Kidney epithelial cell (primary cell): Measurements from ENCODE around the gene DHRSX. TPM values are rescaled to one million over a fixed set of nuclear protein-coding genes. Genes with fewer than 3 reads are reported as not detected.

Experiments used
- DNase-seq: peaks from one replicate; pipeline ENCODE4 v3.0.0-alpha.2; 2010; ENCODE audit warnings: low read depth
- H3K27me3 ChIP-seq: 2 replicates; pipeline ENCODE4 v1.6.0; 2011; ENCODE audit warnings: low read length; ENCODE audit not compliant: control insufficient read depth, insufficient read depth
- H3K36me3 ChIP-seq: 2 replicates; pipeline ENCODE4 v1.5.1; 2011; ENCODE audit warnings: low read length; ENCODE audit not compliant: control insufficient read depth, insufficient read depth
- H3K4me3 ChIP-seq: 2 replicates; pipeline ENCODE4 v1.5.1; 2011; ENCODE audit warnings: low read depth, mild to moderate bottlenecking, control low read depth, low read length
- total RNA-seq: library from RNA; depleted of rRNA; stranded (reverse); fragments of >200 nt; gene quantifications from 2 replicates; pipeline ENCODE4 v1.2.3, GENCODE V29; 2015
- TF ChIP-seq, protein P1 (sequence below): IDR thresholded peaks from 2 replicates; pipeline ENCODE4 v1.5.1; 2011; ENCODE audit warnings: mild to moderate bottlenecking, moderate library complexity, low read length, control low read depth, inconsistent platforms; ENCODE audit not compliant: insufficient read depth, poor library complexity, severe bottlenecking

The DHRSX gene
- total RNA-seq, 1 donor from 2014 or later = 31.2 TPM

DNA sequence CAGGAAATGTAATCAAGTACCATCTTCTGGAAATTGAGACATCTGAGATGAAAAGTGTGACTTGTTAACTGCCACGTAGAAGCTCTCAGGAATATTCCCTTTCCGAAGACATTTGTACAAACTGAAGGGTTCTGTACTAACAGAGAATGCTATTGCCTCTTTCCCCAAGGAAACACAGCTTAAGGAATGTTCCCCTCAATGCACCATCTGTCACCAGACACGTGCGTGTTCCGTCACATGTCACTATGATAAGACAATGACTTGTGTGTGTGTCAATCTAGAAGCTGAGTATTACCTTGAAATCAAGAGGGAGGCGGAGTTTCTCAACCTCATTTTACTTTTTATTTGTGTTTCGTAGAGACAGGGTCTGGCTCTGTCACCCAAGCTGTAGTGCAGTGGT lies 58.1 kb downstream of the DHRSX start:
- no peak for DNase-seq
- no peak overlapping the region for H3K4me3 ChIP-seq
- H3K36me3 ChIP-seq = no peaks in the 10 kb centered on the region
- TF ChIP-seq, protein P1, sequence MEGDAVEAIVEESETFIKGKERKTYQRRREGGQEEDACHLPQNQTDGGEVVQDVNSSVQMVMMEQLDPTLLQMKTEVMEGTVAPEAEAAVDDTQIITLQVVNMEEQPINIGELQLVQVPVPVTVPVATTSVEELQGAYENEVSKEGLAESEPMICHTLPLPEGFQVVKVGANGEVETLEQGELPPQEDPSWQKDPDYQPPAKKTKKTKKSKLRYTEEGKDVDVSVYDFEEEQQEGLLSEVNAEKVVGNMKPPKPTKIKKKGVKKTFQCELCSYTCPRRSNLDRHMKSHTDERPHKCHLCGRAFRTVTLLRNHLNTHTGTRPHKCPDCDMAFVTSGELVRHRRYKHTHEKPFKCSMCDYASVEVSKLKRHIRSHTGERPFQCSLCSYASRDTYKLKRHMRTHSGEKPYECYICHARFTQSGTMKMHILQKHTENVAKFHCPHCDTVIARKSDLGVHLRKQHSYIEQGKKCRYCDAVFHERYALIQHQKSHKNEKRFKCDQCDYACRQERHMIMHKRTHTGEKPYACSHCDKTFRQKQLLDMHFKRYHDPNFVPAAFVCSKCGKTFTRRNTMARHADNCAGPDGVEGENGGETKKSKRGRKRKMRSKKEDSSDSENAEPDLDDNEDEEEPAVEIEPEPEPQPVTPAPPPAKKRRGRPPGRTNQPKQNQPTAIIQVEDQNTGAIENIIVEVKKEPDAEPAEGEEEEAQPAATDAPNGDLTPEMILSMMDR = no peak
- H3K27me3 ChIP-seq = no peaks in the 10 kb centered on the region

- no peaks in the 10 kb centered on the region for H3K27me3 ChIP-seq
- TF ChIP-seq, protein P1 = no peak
- DNase-seq = no peak
- H3K4me3 ChIP-seq = no peak overlapping the region
- H3K36me3 ChIP-seq = no peaks in the 10 kb centered on the region
Observed at GRCh38 chrX:2441466-2441865, 59.3 kb downstream of the DHRSX start.

- H3K36me3 ChIP-seq = no peaks in the 10 kb centered on the region
- TF ChIP-seq, protein P1 = no peak
- DNase-seq = no peak
Observed at GRCh38 chrX:2439613-2440012, 61.2 kb downstream of the DHRSX start.

GRCh38 chrX:2435465-2435864 lies 65.3 kb downstream of the DHRSX start:
- H3K36me3 ChIP-seq = no peaks in the 10 kb centered on the region
- DNase-seq = no peak
- no peaks in the 10 kb centered on the region for H3K27me3 ChIP-seq
- H3K4me3 ChIP-seq = no peak overlapping the region
- TF ChIP-seq, protein P1 = no peak

More at GRCh38 chrX:2439613-2440012, 61.2 kb downstream of the DHRSX start:
- H3K4me3 ChIP-seq = no peak overlapping the region
- H3K27me3 ChIP-seq = no peaks in the 10 kb centered on the region

DNA sequence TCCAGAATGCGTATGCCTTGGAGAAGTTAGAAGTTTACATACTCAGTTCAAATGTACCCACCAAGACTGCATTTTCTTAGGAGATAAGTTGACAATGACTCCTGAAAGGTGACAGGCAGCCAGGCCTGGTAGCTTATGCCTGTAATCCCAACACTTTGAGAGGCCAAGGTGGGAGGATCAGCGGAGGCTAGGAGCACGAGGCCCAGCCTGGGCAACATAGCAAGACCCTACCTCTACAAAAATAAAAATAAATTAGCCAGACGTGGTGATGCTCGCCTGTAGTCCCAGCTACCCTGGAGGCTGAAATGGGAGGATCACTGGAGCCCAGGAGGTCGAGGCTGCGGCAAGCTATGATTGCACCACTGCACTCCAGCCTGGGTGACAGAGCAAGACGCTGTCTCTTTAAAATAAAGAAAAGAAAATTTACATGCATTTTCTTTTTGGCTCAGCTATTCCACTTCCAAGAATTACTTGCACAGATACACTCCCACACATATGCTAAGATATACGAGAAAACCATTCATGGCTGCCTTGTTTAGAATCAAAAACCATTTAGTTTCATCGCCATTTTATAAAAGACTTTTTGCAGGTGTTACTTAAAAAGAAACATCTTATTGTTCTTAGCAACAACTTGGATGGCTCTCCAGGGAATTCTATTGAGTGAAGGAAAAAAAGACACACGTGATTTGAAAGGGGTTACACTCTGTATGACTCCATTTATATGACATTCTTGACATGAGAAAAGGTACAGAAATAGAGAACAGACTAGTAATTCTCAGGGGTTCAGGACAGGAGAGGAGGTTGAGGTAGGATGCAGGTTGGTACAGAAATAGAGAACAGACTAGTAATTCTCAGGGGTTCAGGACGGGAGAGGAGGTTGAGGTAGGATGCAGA lies 66.3 kb downstream of the DHRSX start:
- TF ChIP-seq, protein P1 = no peak
- no peaks in the 10 kb centered on the region for H3K27me3 ChIP-seq
- H3K36me3 ChIP-seq = no peaks in the 10 kb centered on the region
- no peak overlapping the region for H3K4me3 ChIP-seq
- no peak for DNase-seq
